ENCODE results near the gene MTPN. TPM values are rescaled to one million over a fixed set of nuclear protein-coding genes. Genes with fewer than 3 reads are reported as not detected.

Gene MTPN
- total RNA-seq (ENCODE audit: low replicate concordance) = 113 and 170 TPM in 2 replicates

GRCh38 chr7:135977007-135977741, at the start of gene MTPN:
Gene MTPN (minus strand): TSS chr7:135977359. CDS start chr7:135977100, 259 bp downstream.
- H3K9me3 Mint-ChIP-seq = no peaks in the 10 kb centered on the region
- H3K36me3 ChIP-seq = no peaks in the 10 kb centered on the region
- H3K4me2 ChIP-seq = peak within 1 kb of the TSS; percentile 89
- H3K27ac ChIP-seq = no peak within 1 kb of the TSS
- H3K4me3 Mint-ChIP-seq = peak within 1 kb of the TSS; percentile 98
- H3K27me3 ChIP-seq = no peaks in the 10 kb centered on the region
- no peak for TF ChIP-seq EZH2phosphoT487 (IDR thresholded peaks at IDR 0.05)
- TF ChIP-seq CTCF (IDR thresholded peaks at IDR 0.05) = no peak
- no peak for TF ChIP-seq EZH2 (IDR thresholded peaks at IDR 0.05)
- H2AFZ ChIP-seq (replicated peaks) = peak within 1 kb of the TSS; percentile 86
- H3K4me1 Mint-ChIP-seq = peaks cover 13% of the 10 kb centered on the region
- H3K4me3 ChIP-seq = peak within 1 kb of the TSS; percentile 87
- peaks cover 49% of the 10 kb centered on the region for H3K79me2 ChIP-seq (ENCODE audit: low read depth)
- H3K9me3 ChIP-seq (ENCODE audit: low read depth) = no peaks in the 10 kb centered on the region
- peaks cover 6% of the 10 kb centered on the region for H3K27me3 Mint-ChIP-seq (ENCODE audit: insufficient read depth, low read depth)
- peaks cover 10% of the 10 kb centered on the region for H3K4me1 ChIP-seq
- H3K36me3 Mint-ChIP-seq = no peaks in the 10 kb centered on the region
- peaks cover 29% of the 10 kb centered on the region for H4K20me1 ChIP-seq (ENCODE audit: low read depth)
- H3F3A ChIP-seq (ENCODE audit: low read depth) = no peaks in the 10 kb centered on the region
- DNase-seq (ENCODE audit: low spot score) = peak; percentile 97
- H3K9ac ChIP-seq = peak within 1 kb of the TSS; percentile 78
- peak within 1 kb of the TSS; percentile 81 for H3K27ac Mint-ChIP-seq

GRCh38 chr7:136026209-136026608, 49.0 kb upstream of the MTPN start:
- no peaks in the 10 kb centered on the region for H3K4me1 Mint-ChIP-seq
- no peaks in the 10 kb centered on the region for H3K9me3 Mint-ChIP-seq
- H3K4me3 Mint-ChIP-seq = no peak overlapping the region
- no peaks in the 10 kb centered on the region for H3K36me3 ChIP-seq
- no peak overlapping the region for H3K4me3 ChIP-seq
- H3K27ac Mint-ChIP-seq = no peak overlapping the region
- H3K27me3 Mint-ChIP-seq (ENCODE audit: insufficient read depth, low read depth) = no peaks in the 10 kb centered on the region
- H3K4me2 ChIP-seq = no peak overlapping the region
- H3K9ac ChIP-seq = no peak overlapping the region
- no peaks in the 10 kb centered on the region for H3K79me2 ChIP-seq (ENCODE audit: low read depth)
- no peaks in the 10 kb centered on the region for H3F3A ChIP-seq (ENCODE audit: low read depth)
- no peak overlapping the region for H3K27ac ChIP-seq
- H2AFZ ChIP-seq (replicated peaks) = no peak overlapping the region
- H3K4me1 ChIP-seq = no peaks in the 10 kb centered on the region
- TF ChIP-seq EZH2 (IDR thresholded peaks at IDR 0.05) = no peak
- no peak for TF ChIP-seq EZH2phosphoT487 (IDR thresholded peaks at IDR 0.05)
- TF ChIP-seq CTCF (IDR thresholded peaks at IDR 0.05) = no peak
- DNase-seq (ENCODE audit: low spot score) = no peak
- H3K9me3 ChIP-seq (ENCODE audit: low read depth) = no peaks in the 10 kb centered on the region
- H3K36me3 Mint-ChIP-seq = no peaks in the 10 kb centered on the region
- H4K20me1 ChIP-seq (ENCODE audit: low read depth) = no peaks in the 10 kb centered on the region
- H3K27me3 ChIP-seq = no peaks in the 10 kb centered on the region

- Histone ChIP-seq H3F3A (ENCODE audit: low read depth) (no peaks in the 10 kb centered on the region), H3K9me3 (ENCODE audit: low read depth) (no peaks in the 10 kb centered on the region), H4K20me1 (ENCODE audit: low read depth) (no peaks in the 10 kb centered on the region), H3K4me2 (no peak overlapping the region), H3K79me2 (ENCODE audit: low read depth) (no peaks in the 10 kb centered on the region), H3K4me1 (no peaks in the 10 kb centered on the region), H2AFZ (replicated peaks) (no peak overlapping the region), H3K4me3 (no peak overlapping the region), H3K27me3 (no peaks in the 10 kb centered on the region), H3K36me3 (no peaks in the 10 kb centered on the region), H3K9ac (no peak overlapping the region), H3K27ac (no peak overlapping the region)
- no peaks in the 10 kb centered on the region for H3K36me3 Mint-ChIP-seq
- H3K27me3 Mint-ChIP-seq (ENCODE audit: insufficient read depth, low read depth) = peaks cover 4% of the 10 kb centered on the region
- no peaks in the 10 kb centered on the region for H3K9me3 Mint-ChIP-seq
- no peak overlapping the region for H3K27ac Mint-ChIP-seq
- TF ChIP-seq CTCF (IDR thresholded peaks at IDR 0.05) (no peak), EZH2 (IDR thresholded peaks at IDR 0.05) (no peak), EZH2phosphoT487 (IDR thresholded peaks at IDR 0.05) (no peak)
- no peak for DNase-seq (ENCODE audit: low spot score)
- H3K4me3 Mint-ChIP-seq = no peak overlapping the region
- no peaks in the 10 kb centered on the region for H3K4me1 Mint-ChIP-seq
Observed at GRCh38 chr7:136023134-136023869, 46.1 kb upstream of the MTPN start.

All from neural progenitor cell (in vitro differentiated cells).